ENCODE measurements around the gene MAPK14.
"Not testable (repeated sequence)": the region's sequence is repeated elsewhere in the genome, so short reads cannot be mapped to it uniquely, and the experiment has no call there.

The MAPK14 gene

GRCh38 chr6:36122495-36123269, 95.1 kb downstream of the MAPK14 start:
- no peaks in the 10 kb centered on the region for H3K36me3 ChIP-seq (replicated peaks; ENCODE audit: insufficient read depth, low read length)
- no peaks in the 10 kb centered on the region for H3K79me2 ChIP-seq (ENCODE audit: low read length)
- H3K9ac ChIP-seq (ENCODE audit: low read length): no peak overlapping the region
- no peak overlapping the region for H3K4me2 ChIP-seq (ENCODE audit: low read depth, low read length)
- no peak overlapping the region for H3K27ac ChIP-seq (ENCODE audit: low read length)
- H3F3A ChIP-seq (ENCODE audit: insufficient read depth, low read length): peaks cover 4% of the 10 kb centered on the region; the same call in 1 of the 2 replicates
- DNase-seq: no peak
- H3K4me1 ChIP-seq (ENCODE audit: low read length): peaks cover 16% of the 10 kb centered on the region
- TF ChIP-seq CTCF (IDR thresholded peaks at IDR 0.05; ENCODE audit: low read length) (no peak), EZH2phosphoT487 (IDR thresholded peaks at IDR 0.05; ENCODE audit: low read length) (no peak), EZH2 (optimal IDR thresholded peaks at IDR 0.05; ENCODE audit: low read depth, low read length) (no peak)
- no peak overlapping the region for H3K4me3 ChIP-seq (ENCODE audit: low read length)
- no peaks in the 10 kb centered on the region for H3K9me3 ChIP-seq (replicated peaks; ENCODE audit: insufficient read depth, low read length)
- no peaks in the 10 kb centered on the region for H3K27me3 ChIP-seq (replicated peaks; ENCODE audit: insufficient read depth, low read length)
- H4K20me1 ChIP-seq (ENCODE audit: insufficient read depth, low read length): no peaks in the 10 kb centered on the region
- H2AFZ ChIP-seq (ENCODE audit: low read length): no peak overlapping the region
- H3K9me2 ChIP-seq (replicated peaks; ENCODE audit: insufficient read depth, low read length): no peaks in the 10 kb centered on the region

- peak; percentile 76 for DNase-seq
Observed at GRCh38 chr6:36123270-36124139, 95.9 kb downstream of the MAPK14 start.

GRCh38 chr6:36124346-36124745, 96.7 kb downstream of the MAPK14 start:
- H3K36me3 ChIP-seq (replicated peaks; ENCODE audit: insufficient read depth, low read length); H4K20me1 ChIP-seq (ENCODE audit: insufficient read depth, low read length); H3K9ac ChIP-seq (ENCODE audit: low read length); H3K27me3 ChIP-seq (replicated peaks; ENCODE audit: insufficient read depth, low read length); DNase-seq; H3K9me2 ChIP-seq (replicated peaks; ENCODE audit: insufficient read depth, low read length); H3K27ac ChIP-seq (ENCODE audit: low read length); H3K9me3 ChIP-seq (replicated peaks; ENCODE audit: insufficient read depth, low read length); H3F3A ChIP-seq (ENCODE audit: insufficient read depth, low read length); H3K4me3 ChIP-seq (ENCODE audit: low read length); H2AFZ ChIP-seq (ENCODE audit: low read length); H3K79me2 ChIP-seq (ENCODE audit: low read length); H3K4me2 ChIP-seq (ENCODE audit: low read depth, low read length): not testable (repeated sequence)
- peaks cover 25% of the 10 kb centered on the region for H3K4me1 ChIP-seq (ENCODE audit: low read length)

More at GRCh38 chr6:36123270-36124139, 95.9 kb downstream of the MAPK14 start:
- Histone ChIP-seq H4K20me1 (ENCODE audit: insufficient read depth, low read length) (no peaks in the 10 kb centered on the region), H2AFZ (ENCODE audit: low read length) (no peak overlapping the region), H3K27me3 (replicated peaks; ENCODE audit: insufficient read depth, low read length) (no peaks in the 10 kb centered on the region), H3K36me3 (replicated peaks; ENCODE audit: insufficient read depth, low read length) (no peaks in the 10 kb centered on the region), H3K4me1 (ENCODE audit: low read length) (peaks cover 18% of the 10 kb centered on the region), H3K9me2 (replicated peaks; ENCODE audit: insufficient read depth, low read length) (no peaks in the 10 kb centered on the region), H3K79me2 (ENCODE audit: low read length) (no peaks in the 10 kb centered on the region), H3K4me2 (ENCODE audit: low read depth, low read length) (no peak overlapping the region), H3K27ac (ENCODE audit: low read length) (no peak overlapping the region), H3K9ac (ENCODE audit: low read length) (no peak overlapping the region), H3K4me3 (ENCODE audit: low read length) (no peak overlapping the region), H3F3A (ENCODE audit: insufficient read depth, low read length) (peaks cover 4% of the 10 kb centered on the region; the same call in 1 of the 2 replicates), H3K9me3 (replicated peaks; ENCODE audit: insufficient read depth, low read length) (no peaks in the 10 kb centered on the region)
- TF ChIP-seq EZH2phosphoT487 (IDR thresholded peaks at IDR 0.05; ENCODE audit: low read length) (no peak), CTCF (IDR thresholded peaks at IDR 0.05; ENCODE audit: low read length) (peak; percentile 65)

Measured in MM.1S (cell line).